ENCODE data around the gene SLC2A4RG.

The SLC2A4RG gene

DNA sequence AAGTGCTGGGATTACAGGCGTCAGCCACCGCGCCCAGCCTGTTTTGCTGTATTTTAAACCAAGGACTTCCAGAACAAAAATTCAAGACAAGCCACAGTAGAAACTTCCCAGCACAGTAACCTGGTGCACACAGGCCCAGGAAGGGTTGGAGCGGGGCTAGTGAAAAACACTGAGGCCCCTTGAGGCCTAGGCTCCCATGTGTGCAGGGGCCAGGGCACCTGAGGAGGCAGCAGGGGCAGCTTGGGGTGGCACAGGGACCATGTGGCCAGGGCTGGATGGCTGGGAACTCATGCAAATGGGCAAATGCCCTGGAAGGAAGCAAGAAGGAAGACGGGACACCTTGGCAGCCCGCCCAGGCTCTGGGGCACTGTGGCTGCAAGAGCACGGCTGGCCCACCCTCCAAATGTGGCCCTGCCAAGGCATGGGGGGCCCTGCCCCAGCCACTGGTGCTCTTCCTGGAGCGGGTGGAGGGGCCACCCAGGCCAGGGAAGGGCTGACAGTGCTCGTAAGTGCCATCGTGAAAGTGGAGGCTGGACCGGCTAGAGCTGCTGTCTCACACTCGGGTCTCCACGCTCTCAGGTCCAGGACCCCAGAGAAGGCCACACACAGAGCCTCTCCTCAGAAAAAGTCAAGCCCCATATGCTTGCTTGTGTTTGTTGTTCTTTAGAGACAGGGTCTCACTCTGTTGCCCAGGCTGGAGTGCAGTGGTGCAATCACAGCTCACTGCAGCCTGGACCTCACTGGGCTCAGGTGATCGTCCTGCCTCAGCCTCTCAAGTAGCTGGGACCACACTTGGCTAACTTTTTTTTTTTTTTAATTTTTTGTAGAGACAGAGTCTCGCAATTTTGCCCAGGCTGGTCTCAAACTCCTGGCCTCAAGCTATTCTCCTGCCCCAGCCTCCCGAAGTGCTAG lies 10.3 kb downstream of the SLC2A4RG start:
- H3K27ac ChIP-seq = no peak overlapping the region
- DNase-seq (ENCODE audit: low read depth, low spot score) = no peak

DNA sequence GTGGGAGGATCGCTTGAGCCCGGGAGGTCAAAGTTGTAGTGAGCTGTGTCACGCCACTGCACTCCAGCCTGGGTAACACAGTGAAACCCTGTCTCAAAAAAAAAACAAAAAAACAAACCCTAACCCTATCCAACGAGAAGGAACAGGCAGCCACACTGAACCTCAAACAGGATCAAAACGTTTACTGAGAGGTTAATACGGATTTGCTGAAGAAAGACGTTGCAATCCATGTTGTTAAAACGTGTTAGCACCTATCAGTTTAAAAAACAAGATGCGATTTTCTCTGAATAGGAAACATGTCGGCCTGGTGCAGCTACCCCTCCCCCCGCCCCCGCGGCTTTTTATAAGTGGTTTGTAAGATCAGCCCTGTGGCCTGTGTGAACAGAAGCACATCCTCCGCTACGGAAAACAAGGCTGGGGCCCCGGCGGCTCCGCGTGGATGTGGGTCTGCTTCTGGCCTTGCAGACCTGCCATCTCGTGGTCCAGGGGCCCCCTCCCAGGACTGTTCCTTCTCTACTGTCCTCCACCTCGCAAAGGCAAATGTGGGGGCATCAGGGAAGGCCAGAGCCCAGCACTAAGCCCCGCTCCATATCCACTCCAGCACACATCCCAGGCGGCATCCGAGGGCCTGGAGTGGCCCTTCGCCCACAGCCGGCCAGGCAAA lies 11.4 kb downstream of the SLC2A4RG start:
- no peak for DNase-seq (ENCODE audit: low read depth, low spot score)

DNA sequence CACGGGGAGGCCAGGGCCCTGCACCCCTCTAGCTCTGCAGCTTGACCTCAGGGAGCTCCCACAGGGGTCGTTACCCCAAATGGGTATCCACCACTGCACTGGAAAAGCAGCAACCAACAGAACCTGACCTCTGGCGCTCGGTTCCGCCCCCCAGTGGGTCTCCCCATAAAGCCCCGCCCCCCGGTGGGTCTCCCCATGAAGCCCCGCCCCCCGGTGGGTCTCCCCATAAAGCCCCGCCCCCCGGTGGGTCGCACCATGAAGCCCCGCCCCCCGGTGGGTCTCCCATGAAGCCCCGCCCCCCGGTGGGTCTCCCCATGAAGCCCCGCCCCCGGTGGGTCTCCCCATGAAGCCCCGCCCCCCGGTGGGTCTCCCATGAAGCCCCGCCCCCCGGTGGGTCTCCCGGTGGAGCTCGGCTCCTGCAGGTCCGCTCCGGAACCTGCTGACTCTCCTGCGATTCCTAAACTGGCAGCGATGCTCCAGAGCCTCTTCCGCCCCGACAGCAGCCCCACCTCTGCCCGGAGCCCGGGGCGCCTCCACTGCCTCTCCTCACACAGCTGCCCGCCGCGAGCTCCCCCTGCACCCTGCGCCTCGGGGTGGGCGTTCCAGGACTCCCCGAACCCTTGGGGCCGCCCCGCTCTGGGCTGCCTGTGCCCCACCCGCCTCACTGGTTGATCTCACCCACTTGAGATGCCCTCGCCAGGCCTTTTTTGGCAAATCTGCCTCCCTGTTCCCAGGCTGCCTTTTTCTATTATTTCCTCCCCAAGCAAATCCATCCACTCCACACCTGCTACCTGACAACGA lies 12.1 kb downstream of the SLC2A4RG start:
- DNase-seq (ENCODE audit: low read depth, low spot score) = no peak
- no peak overlapping the region for H3K27ac ChIP-seq

More for the DNA sequence above, 11.4 kb downstream of the SLC2A4RG start:
- H3K27ac ChIP-seq = no peak overlapping the region

DNA sequence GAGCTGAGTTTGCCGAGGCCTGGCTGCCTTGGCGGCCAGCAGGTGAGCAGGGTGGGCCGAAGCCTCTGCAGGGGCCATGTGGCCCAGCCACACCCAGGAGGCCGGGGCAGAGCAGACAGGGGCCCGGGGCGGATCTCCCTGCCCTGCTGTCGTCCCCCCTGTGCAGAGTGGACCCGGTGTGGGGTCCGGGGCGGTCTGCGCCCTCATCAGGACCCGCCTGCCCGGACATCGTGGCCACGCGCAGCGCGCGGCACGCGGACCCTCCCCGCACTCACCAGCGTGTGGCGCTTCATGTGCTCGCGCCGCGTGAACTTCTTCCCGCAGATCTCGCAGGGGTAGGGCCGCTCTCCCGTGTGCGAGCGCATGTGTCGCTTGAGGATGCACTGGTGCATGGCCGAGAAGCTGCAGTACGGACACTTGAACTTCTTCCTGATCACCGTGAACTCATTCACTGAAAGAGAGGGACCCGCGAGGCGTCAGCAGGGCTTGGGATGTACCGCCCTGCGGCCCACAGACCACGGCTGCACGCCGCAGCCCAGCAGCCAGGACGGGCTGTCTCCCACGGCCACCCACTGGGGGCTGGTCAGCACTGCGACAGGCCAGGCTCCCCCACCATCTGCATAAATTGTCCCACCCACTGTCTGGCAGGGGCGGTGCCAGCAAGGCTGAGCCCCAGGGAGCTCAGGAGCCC lies 13.0 kb downstream of the SLC2A4RG start:
- DNase-seq (ENCODE audit: low read depth, low spot score) = no peak
- no peak overlapping the region for H3K27ac ChIP-seq

DNA sequence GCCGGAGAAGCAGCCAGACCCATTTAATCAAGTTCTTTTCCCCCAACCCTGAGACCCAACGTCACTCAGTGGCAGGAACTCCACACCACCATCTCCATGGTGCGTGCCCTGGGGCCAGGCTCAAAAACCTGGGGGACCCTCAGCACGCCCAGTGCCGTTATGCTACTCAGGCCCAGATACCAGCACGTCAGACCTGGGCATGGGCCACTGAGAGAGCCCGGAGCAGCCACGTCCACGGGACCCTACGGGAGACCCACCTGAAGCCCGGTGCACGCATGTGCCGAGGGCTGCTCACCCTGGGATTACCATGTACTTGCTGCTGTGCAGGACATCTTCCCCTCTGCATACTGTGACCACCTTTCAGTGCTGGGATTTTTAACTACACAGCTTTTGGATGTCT lies 13.8 kb downstream of the SLC2A4RG start:
- DNase-seq (ENCODE audit: low read depth, low spot score) = no peak
- H3K27ac ChIP-seq = no peak overlapping the region

DNA sequence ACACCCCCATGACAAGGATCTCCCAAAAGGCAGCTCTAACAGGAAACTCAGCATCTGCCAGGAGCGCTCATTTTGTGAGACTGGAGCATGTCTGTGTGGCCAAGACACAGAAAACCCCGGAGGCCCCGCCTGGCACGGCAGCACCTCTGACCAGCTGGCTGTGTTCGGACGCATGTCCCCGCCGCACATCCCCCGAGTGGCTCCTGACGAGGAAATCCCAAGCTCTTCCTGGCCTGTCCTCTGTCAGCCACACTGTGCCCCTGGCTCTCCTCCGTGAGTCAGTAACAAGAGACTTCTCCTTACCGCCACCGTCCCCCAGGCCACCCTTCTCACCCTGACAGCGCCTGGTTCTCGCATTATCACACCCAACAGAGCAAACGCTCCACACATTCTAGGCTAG lies 14.4 kb downstream of the SLC2A4RG start:
- no peak for DNase-seq (ENCODE audit: low read depth, low spot score)
- H3K27ac ChIP-seq = no peak overlapping the region

DNA sequence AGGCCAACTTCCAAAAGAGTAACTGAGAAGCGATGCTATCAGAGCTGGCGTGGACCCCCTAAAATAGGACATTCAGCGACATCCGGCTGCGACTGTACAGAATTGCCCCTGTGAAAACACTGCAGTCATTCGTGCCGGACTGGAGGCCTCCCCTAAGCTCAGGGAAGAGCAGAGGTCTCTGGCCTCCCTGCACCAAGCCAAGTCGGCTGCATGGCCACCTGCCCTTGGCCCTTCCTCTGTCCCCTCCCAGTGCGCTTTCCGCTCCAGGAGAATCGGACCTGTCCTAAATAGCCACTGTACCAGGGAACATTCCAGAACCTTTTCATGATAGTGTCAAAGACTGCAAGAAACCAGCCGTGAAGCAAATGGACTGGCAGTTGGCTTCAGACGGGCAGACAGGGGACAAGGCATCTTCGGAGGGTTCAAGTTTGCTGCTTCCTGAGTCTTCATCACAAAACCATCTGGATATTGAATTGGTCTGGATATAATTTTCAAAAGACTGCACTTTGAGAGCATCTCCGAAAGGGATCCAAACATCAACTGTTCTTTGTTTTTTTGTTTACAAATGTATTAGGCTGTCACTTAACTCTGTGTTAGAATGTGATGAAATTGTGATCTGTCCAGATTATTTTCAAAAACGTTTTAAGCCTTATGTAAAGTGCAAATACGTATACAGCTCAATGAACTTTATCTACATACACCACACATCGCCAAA lies 16.5 kb downstream of the SLC2A4RG start:
- no peak overlapping the region for H3K27ac ChIP-seq
- no peak for DNase-seq (ENCODE audit: low read depth, low spot score)

DNA sequence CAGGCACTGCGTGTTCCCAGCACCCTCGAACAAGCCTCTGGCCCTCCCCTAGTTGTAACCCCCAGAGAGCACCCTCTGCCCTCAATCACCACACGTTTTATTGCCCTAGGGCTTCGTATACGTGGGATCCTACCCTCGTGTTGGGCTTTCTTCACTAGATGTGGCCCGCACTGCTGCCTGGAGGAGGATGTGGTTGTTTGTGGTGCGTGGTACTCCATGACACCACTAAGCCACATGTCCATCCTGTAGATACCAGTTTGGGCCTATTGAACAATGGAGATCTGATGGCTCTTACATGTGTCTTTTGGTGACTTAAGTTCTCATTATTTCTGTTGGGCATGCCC lies 17.0 kb downstream of the SLC2A4RG start:
- DNase-seq (ENCODE audit: low read depth, low spot score) = no peak
- no peak overlapping the region for H3K27ac ChIP-seq

DNA sequence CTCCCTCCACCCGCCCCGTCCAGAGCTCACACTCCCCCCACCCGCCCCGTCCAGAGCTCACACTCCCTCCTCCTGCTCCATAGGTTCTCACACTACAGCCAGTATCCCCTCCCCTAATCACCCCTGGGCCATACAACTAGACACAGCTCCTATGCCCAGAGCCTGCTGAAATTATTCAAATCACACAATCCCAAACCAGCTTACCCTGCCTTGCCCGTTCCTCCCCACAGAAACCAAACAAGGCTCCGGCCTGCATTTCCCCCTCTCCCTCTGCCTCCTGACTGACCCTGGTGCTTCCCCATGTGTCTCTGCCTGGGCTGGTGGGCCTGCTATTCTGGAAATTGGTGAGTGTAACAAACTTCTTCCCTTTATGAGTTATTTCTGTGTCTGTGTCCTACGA lies 18.6 kb downstream of the SLC2A4RG start:
- H3K27ac ChIP-seq = no peak overlapping the region
- DNase-seq (ENCODE audit: low read depth, low spot score) = no peak

DNA sequence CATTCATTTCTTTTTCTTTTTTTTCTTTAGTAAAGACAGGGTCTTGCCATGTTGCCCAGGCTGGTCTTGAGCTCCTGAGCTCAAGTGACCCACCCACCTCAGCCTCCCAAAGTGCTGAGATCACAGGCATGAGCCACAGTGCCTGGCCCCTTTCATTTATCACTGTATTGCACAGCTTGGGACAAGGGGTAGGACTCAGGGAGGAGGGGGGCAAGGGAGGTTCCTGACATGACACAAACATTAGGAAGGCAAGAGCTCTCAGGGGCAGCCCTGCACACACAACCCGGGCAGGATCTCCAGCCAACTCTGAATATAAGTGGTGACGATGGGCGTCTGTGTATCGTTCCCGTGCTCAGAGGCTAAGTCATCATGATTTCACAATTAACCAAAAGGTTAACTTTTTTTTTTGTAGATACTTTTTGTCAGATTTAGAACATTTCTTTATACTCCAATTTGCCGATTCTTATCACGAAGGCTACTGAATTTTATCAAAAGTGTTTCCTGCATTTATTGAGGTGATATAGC lies 19.9 kb downstream of the SLC2A4RG start:
- no peak for DNase-seq (ENCODE audit: low read depth, low spot score)
- no peak overlapping the region for H3K27ac ChIP-seq

DNA sequence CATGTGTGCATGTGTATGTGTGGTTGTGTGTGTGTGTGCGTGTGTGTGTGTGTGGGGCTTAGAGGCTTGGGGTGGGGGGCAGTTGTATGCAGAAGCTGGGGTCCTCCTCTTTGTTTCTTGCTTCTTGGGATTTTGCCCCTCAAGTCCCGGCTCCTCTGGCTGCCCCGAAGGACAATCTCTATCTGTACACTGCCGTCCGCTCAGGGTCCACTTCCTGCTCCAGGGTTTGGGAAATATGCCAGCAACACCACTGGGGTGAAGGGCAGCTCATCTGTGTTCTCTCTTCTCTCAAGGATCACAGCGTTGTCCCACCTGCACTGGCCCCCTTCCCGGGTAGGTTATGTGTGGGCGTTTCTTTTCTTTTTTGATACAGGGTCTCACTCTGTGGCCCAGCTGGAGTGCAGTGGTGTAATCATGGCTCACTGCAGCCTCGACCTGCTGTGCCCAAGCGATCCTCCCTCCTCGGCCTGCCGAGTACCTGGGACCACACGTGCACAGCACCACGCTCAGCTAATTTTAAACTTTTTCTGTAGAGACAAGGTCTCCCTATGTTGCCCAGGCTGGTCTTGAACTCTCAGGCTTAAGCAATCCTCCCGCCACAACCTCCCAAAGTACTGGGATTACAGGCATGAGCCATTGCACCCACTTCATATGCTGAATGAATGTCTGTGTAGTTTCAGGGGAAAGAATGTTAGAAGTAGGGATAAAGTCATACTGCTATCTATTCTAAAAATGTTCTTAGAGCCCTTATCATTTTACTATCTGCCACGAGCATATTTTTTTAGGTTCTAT lies 25.7 kb downstream of the SLC2A4RG start:
- DNase-seq (ENCODE audit: low read depth, low spot score) = no peak
- H3K27ac ChIP-seq = no peak overlapping the region

DNA sequence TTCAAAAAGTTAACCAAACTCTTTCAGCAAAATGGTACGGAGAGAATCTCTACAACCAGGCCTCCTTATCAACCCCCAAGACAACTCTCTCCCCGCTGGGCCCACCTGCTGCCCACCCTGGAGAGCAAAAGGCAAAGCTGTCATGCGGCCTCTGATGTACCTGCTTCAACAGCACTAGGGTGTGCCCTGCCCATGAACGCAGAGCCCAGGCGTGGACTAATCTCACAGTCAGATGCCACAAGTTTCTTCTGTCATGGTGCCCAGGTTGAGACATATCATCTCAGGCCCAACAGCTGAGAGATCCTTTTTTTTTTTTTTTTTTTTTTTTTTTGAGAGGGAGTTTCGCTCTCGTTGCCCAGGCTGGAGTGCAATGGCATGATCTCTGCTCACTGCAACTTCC lies 26.3 kb downstream of the SLC2A4RG start:
- DNase-seq (ENCODE audit: low read depth, low spot score) = no peak
- no peak overlapping the region for H3K27ac ChIP-seq

DNA sequence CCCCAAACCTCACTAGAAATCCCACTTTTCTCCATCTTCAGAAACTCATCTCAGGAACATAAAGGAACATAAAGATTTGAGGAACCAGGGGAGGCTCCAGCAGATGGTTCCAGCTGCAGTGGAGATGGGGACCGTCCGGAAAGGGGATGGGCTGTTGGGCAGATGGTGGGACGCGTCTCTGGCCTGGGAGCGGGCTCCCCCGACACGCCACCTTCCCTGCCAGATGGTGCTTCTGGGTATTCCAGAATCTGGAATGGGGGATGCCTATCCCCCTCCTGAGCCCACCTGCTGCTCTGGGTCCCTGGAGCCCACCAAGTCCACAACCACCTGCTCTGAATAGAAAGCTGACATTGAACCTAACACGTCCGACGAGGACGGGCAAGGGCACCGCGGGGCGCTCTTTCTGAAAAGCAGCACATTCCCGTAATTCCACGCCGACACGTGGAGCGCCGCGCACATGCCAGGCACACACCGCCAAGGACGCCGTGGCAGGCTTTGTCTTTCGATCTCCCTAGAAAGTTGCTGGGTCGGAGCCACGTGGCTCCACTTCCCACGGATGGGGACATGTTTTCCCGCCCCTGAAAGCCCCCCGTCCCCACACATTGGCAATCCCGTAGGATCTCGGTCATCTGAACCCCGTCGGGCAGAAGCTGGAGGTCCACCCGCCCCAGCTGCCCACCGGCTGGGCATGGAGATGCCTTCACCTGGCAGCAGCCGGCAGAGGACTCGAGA lies 27.3 kb downstream of the SLC2A4RG start:
- no peak overlapping the region for H3K27ac ChIP-seq
- no peak for DNase-seq (ENCODE audit: low read depth, low spot score)

DNA sequence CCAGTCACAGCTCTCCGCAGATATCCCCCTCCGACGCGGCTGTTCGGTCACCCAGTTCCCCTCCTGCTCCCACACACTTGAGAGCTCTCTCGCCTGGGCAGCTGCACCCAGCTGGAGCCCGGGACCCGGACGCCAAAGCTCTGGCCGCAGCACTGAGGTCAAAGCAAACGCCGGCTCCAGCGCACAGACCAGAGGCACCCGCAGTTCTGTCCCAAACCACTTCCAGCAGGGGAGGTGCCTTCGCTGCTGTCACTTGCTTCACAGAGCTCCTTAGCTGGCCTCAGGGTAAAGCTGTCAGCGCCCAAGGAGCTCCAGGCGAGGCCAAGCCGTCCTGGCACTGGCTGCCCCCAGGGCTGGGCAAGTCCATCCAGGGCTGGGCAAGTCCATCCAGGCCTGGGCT lies 27.9 kb downstream of the SLC2A4RG start:
- H3K27ac ChIP-seq = no peak overlapping the region
- DNase-seq (ENCODE audit: low read depth, low spot score) = no peak

DNA sequence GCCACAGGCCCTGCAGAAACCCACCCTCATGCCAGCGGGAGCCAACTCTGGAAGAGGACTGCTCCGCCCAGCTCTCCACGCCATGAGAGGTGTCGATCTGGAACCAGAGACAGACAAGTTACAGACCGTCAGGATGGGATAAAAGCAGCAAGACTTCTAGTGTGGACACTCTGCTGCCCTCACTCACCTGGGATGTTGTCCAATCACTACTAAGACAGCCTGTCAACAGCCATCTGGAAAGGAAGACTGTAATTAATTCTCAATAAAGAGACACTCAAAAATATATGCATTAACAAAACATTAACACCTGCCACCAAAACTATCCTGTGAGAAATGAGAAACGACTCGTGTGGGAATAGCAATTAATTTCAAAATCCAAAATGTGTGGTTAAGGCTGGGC lies 28.3 kb downstream of the SLC2A4RG start:
- no peak for DNase-seq (ENCODE audit: low read depth, low spot score)
- no peak overlapping the region for H3K27ac ChIP-seq

DNA sequence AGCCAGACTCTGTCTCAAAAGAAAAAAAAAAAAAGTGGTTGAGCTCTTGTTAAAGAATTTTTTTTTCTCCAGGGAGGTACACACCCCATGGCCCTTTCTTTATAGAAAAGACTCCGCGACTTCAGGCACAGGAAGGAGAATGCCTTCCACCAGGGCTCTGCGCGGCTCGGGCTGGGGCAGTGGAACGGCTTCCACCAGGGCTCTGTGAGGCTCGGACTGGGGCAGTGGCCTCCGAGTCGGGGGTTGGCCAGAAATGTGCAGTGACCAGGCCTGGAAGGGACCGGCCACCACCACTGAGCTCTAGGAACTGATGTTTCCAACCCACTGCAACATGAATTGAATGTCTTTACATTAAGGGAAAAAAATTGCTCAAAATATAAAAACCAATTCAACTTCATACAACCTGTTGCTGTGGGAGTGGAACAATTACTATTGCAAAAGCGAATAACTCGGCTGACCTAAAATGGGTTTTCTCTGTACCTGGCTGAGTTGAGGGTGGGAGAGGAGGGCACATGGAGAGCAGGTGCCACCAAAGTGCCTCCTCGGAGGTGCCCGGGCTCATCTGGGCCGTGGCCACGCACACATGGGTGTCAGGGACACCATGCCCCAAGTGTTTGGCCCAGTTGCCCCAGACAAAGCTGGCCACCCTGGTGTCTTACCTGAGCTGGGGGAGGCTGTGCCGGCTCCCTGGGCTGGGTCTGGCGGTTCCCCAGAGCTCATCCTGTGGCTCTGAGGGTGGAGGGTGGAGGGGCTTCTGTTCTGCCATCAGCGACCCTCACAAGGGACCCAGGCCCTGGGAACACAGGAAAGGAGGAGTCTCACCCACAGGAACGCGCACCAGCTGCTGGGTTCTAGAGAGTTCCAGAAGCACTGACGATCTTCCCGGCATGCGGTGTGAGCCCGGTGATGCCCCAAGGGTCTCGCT lies 29.3 kb downstream of the SLC2A4RG start:
- no peak for DNase-seq (ENCODE audit: low read depth, low spot score)
- H3K27ac ChIP-seq = no peak overlapping the region

DNA sequence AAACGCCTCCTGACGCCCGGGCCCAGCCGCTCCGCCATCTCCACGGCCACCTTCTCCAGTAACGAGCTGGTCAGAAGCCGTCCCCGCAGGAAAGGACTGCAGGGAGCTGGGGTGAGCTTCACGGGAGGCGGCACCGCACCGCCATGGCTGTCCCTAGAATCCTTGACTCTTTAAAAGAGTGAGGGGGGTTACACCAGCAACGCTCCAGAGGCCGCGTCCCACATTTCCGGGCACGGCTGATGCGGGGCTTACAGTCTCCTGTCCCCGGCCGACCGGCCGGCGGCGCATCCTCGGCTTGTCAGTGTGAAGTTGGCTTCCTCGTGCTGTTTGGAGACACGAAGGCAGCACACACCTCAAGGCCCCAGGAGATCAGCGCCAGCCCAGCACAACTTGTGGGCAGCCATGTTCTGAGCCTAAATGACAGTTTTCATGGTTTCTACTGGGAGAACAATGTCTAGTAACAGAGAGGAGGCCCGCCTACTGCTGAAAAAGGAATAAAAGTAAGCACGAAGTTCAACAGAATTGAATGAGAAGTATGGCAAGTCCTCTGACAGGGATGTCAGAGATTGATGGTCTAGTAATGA lies 30.4 kb downstream of the SLC2A4RG start:
- no peak for DNase-seq (ENCODE audit: low read depth, low spot score)
- no peak overlapping the region for H3K27ac ChIP-seq
